ENCODE data around the gene DIP2B.

GRCh38 chr12:50659690-50660424 is 155.1 kb downstream of the DIP2B start:
- TF ChIP-seq POLR2AphosphoS5 (IDR thresholded peaks at IDR 0.05; ENCODE audit: borderline replicate concordance, low read depth, low read length) (no peak), EZH2 (IDR thresholded peaks at IDR 0.05) (no peak), FOXP2 (optimal IDR thresholded peaks at IDR 0.05; ENCODE audit: control extremely low read depth, extremely low read length, insufficient read depth) (no peak)
